DOHH2 (cell line): ENCODE measurements around the gene LRP2.

ENCODE experiments used
- H3F3A ChIP-seq: fragments of 200-600 bp; sonication (generic), shearing (Covaris generic); 2 replicates; pipeline ENCODE4 v1.6.0; 2016; ENCODE audit warnings: antibody characterized with exemption, mild to moderate bottlenecking; ENCODE audit not compliant: control insufficient read depth, insufficient read depth
- H3K27ac ChIP-seq: fragments of 200-600 bp; sonication (generic); 2 replicates; pipeline ENCODE4 v1.5.1; 2014; ENCODE audit warnings: low read depth, mild to moderate bottlenecking, low read length, moderate library complexity
- H3K27me3 ChIP-seq: fragments of 200-600 bp; sonication (generic); 2 replicates; pipeline ENCODE4 v1.6.1; 2014; ENCODE audit warnings: mild to moderate bottlenecking, low read length, mixed read lengths; ENCODE audit not compliant: control insufficient read depth
- H3K36me3 ChIP-seq: fragments of 200-600 bp; sonication (generic); 2 replicates; pipeline ENCODE4 v1.6.1; 2014; ENCODE audit warnings: mild to moderate bottlenecking, low read length, moderate library complexity, mixed read lengths; ENCODE audit not compliant: control insufficient read depth
- H3K4me1 ChIP-seq: fragments of 200-600 bp; sonication (generic); 2 replicates; pipeline ENCODE4 v1.6.1; 2014; ENCODE audit warnings: mild to moderate bottlenecking, low read length, mixed read lengths; ENCODE audit not compliant: control insufficient read depth
- H3K4me2 ChIP-seq: fragments of 200-600 bp; sonication (generic); 2 replicates; pipeline ENCODE4 v1.6.0; 2014; ENCODE audit warnings: mild to moderate bottlenecking, low read length, moderate library complexity
- H3K4me3 ChIP-seq: fragments of 200-600 bp; sonication (generic); 2 replicates; pipeline ENCODE4 v1.5.1; 2014; ENCODE audit warnings: mild to moderate bottlenecking, low read length, mixed read lengths
- H3K79me2 ChIP-seq: fragments of 200-600 bp; sonication (generic); 2 replicates; pipeline ENCODE4 v1.6.1; 2014; ENCODE audit warnings: mild to moderate bottlenecking, low read length, mixed read lengths; ENCODE audit not compliant: control insufficient read depth
- H3K9me2 ChIP-seq: fragments of 200-600 bp; sonication (generic); replicated peaks from 2 replicates; pipeline ENCODE4 v1.6.1; 2014; ENCODE audit warnings: mild to moderate bottlenecking, low read length, mixed read lengths; ENCODE audit not compliant: control insufficient read depth
- H3K9me3 ChIP-seq: fragments of 200-600 bp; sonication (generic); 2 replicates; pipeline ENCODE4 v1.6.1; 2014; ENCODE audit warnings: antibody characterized with exemption, low read length, mixed read lengths; ENCODE audit not compliant: control insufficient read depth, insufficient read depth
- H4K20me1 ChIP-seq: fragments of 200-600 bp; sonication (generic); 2 replicates; pipeline ENCODE4 v1.6.0; 2014; ENCODE audit warnings: low read depth, mild to moderate bottlenecking, antibody characterized with exemption, low read length, moderate library complexity; ENCODE audit not compliant: control insufficient read depth, insufficient read depth
- CTCF ChIP-seq: fragments of 200-600 bp; sonication (generic); IDR thresholded peaks from one replicate; pipeline ENCODE4 v1.5.1; 2014; ENCODE audit warnings: antibody characterized with exemption, mild to moderate bottlenecking, low read depth, low read length; ENCODE audit not compliant: poor library complexity, severe bottlenecking
- EZH2phosphoT487 ChIP-seq: fragments of 200-600 bp; sonication (generic); IDR thresholded peaks from 2 replicates; pipeline ENCODE4 v1.6.1; 2017; ENCODE audit warnings: borderline replicate concordance, mild to moderate bottlenecking, antibody characterized with exemption, low read length, moderate library complexity, mixed read lengths

LRP2 gene

GRCh38 chr2:169094676-169095075, 267.7 kb downstream of the LRP2 start:
- no peaks in the 10 kb centered on the region for H3K79me2 ChIP-seq
- no peak overlapping the region for H3K4me3 ChIP-seq
- H3K27me3 ChIP-seq: no peaks in the 10 kb centered on the region
- H3K27ac ChIP-seq: no peak overlapping the region
- no peaks in the 10 kb centered on the region for H3F3A ChIP-seq
- H3K4me2 ChIP-seq: no peak overlapping the region
- no peak for TF ChIP-seq CTCF
- TF ChIP-seq EZH2phosphoT487: no peak
- no peaks in the 10 kb centered on the region for H3K9me3 ChIP-seq
- no peaks in the 10 kb centered on the region for H3K36me3 ChIP-seq
- no peaks in the 10 kb centered on the region for H3K9me2 ChIP-seq
- peaks cover 16% of the 10 kb centered on the region for H3K4me1 ChIP-seq
- H4K20me1 ChIP-seq: no peaks in the 10 kb centered on the region

GRCh38 chr2:169093535-169093934, 268.8 kb downstream of the LRP2 start:
- Histone ChIP-seq H3F3A (no peaks in the 10 kb centered on the region), H3K36me3 (no peaks in the 10 kb centered on the region), H3K79me2 (no peaks in the 10 kb centered on the region), H3K4me2 (no peak overlapping the region), H4K20me1 (no peaks in the 10 kb centered on the region), H3K9me3 (no peaks in the 10 kb centered on the region), H3K4me3 (no peak overlapping the region), H3K4me1 (peaks cover 9% of the 10 kb centered on the region), H3K9me2 (no peaks in the 10 kb centered on the region), H3K27me3 (no peaks in the 10 kb centered on the region; the same call in 1 of the 2 replicates), H3K27ac (no peak overlapping the region)
- no peak for TF ChIP-seq CTCF
- TF ChIP-seq EZH2phosphoT487: no peak

GRCh38 chr2:169091761-169092519, 270.4 kb downstream of the LRP2 start:
- H3K4me3 ChIP-seq: no peak overlapping the region
- no peaks in the 10 kb centered on the region for H3K79me2 ChIP-seq
- no peaks in the 10 kb centered on the region for H4K20me1 ChIP-seq
- H3K27me3 ChIP-seq: no peaks in the 10 kb centered on the region; the same call in 1 of the 2 replicates
- no peaks in the 10 kb centered on the region for H3F3A ChIP-seq
- no peak for TF ChIP-seq CTCF
- TF ChIP-seq EZH2phosphoT487: no peak
- no peaks in the 10 kb centered on the region for H3K36me3 ChIP-seq
- peaks cover 9% of the 10 kb centered on the region for H3K4me1 ChIP-seq
- no peak overlapping the region for H3K27ac ChIP-seq
- H3K9me2 ChIP-seq: no peaks in the 10 kb centered on the region
- H3K9me3 ChIP-seq: no peaks in the 10 kb centered on the region
- H3K4me2 ChIP-seq: no peak overlapping the region
